HG03108 (cell line): Measurements from ENCODE around the gene LYPD3.

Experiments used
- ATAC-seq: cut with Tn5 transposase; IDR thresholded peaks from one replicate; pipeline ENCODE4 v1.9.1; 2021; ENCODE audit warnings: moderate library complexity; ENCODE audit not compliant: unreplicated experiment

Gene LYPD3

GRCh38 chr19:43435775-43436174, 29.6 kb downstream of the LYPD3 start:
- ATAC-seq: no peak

GRCh38 chr19:43433689-43434088, 31.7 kb downstream of the LYPD3 start:
- ATAC-seq: no peak

DNA sequence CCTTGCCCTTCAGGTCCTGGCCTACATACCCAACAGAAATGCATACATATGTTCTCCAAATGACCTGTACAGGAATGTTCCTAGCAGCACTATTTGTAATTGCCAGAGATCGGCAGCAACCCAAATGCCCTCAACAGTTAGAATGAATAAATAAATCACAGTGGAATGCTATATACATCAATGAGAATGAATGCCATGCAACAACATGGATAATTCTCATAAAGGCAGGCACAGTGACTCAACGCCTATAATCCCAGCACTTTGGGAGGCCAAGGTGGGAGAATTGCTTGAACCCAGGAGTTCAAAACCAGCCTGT, 32.1 kb downstream of the LYPD3 start:
- no peak for ATAC-seq

GRCh38 chr19:43430976-43431375, 34.4 kb downstream of the LYPD3 start:
- ATAC-seq: no peak

GRCh38 chr19:43430142-43430710, 35.2 kb downstream of the LYPD3 start:
- no peak for ATAC-seq

- ATAC-seq: no peak
Measured at GRCh38 chr19:43429395-43429794, 36.0 kb downstream of the LYPD3 start.

DNA sequence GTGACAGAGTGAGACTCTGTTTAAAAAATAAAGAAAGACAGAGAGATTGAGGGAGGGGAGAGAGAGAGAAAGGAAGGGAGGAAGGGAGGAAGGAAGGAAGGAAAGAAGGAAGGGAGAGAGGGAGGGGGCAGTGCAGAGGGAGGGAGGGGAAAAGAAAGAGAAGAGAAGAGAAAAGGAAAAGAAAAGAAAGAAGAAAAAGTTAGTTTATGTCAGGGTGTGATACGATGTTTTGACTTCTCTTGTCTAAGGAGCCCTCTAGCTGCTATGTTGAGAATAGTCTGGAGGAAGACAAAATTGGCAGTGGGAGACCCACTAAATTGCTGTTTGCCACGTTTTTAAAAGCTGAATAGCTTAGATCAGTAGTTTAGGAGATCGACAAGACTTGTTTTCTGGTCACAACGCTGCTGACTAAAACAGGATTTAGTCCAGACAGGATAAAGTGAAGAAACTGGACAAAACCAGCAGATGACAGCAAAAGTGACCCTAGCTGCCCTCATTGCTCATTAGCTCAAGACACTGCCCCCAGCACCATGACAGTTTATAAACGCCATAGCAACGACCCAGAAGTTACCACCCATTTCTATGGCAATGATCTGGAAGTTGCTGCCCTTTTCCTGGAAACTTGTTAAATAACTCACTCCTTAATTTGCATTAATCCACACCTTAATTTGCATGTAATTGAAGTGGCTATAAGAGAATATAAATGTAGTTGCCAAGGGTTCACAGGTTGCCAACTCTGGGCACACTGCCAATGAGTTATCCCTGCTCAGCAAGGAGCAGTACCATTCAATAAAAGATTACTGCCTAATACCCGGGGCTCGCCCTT, 39.6 kb downstream of the LYPD3 start:
- ATAC-seq: no peak

DNA sequence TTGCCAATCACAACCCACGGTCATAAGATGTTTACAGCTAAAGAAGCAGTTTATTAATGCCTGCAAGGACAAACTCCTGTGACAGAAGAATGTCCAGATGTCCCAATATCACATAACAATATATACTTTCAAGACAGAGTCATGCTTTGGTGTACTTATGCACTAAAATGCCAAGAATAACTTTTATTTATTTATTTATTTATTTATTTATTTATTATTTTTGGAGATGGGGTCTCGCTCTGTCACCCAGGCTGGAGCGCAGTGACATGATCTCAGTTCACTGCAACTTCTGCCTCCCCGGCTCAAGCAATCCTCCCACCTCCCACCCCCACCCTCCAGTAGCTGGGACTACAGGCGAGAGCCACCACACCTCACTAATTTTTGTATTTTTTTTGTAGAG, 41.6 kb downstream of the LYPD3 start:
- no peak for ATAC-seq

- ATAC-seq: no peak
Measured at GRCh38 chr19:43422689-43423066, 42.7 kb downstream of the LYPD3 start.

DNA sequence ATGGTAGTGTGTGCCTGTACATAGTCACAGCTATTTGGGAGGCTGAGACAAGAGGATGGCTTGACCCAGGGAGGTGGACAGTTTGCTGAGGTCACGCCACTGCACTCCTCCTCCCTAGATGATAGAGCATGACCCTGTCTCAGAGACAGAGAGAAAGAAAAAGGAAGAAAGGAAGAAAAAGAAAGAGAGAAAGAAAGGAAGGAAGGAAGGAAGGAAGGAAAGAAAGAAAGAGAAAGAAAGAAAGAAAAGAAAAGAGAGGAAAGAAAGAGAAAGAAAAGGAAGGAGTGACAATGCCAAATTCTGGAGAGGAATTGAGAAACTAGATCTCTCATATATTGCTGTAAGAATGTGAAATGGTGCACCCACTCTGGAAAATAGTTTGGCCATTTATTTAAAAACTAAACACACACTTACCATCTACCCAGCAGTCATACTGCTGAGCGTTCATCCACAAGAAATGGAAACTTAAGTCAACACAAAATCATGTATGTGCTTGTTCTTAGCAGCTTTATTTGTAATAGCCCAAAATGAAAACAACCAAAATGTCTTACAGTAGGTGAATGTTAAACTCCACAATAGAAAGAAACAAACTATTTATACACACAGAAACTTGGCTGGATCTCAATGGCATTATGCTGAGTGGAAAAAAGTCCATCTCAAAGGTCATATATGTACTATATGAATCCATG, 43.3 kb downstream of the LYPD3 start:
- ATAC-seq: no peak

- ATAC-seq: no peak
Measured at GRCh38 chr19:43420954-43421353, 44.5 kb downstream of the LYPD3 start.

DNA sequence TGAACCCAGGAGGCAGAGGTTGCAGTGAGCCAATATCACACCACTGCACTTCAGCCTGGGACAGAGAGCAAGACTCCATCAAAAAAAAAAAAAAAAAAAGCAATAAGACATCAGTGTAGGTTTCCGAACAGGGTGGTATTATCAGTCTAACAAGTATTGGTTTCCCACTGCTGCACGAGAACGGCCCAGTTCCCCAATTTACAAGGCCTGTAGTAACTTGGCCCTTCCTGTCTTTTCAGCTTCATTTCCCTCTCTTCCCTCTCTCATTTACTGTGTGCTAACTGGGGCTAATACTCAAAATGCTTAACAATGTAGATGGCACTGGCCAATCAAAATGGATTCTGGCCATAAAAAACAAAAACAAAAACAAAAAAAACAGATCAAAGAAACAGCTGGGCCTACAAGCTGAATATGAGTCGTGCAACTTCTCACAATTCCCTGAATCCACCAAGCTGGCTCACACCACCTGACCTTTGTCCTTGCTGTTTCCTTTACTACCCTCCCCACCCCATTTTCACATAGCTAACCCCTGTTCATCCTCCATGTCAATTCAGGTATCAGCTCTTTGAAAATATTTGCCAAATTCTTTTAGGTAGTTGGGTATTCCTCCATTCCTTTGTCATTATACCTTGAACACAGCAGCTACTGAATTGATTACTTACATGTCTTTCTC, 48.3 kb downstream of the LYPD3 start:
- no peak for ATAC-seq

- no peak for ATAC-seq
Measured at GRCh38 chr19:43414554-43414953, 50.9 kb downstream of the LYPD3 start, which contains the start of gene TEX101. Gene TEX101, plus strand, starts transcription at chr19:43414890. Its CDS starts 1,030 bp downstream, at chr19:43415920.

DNA sequence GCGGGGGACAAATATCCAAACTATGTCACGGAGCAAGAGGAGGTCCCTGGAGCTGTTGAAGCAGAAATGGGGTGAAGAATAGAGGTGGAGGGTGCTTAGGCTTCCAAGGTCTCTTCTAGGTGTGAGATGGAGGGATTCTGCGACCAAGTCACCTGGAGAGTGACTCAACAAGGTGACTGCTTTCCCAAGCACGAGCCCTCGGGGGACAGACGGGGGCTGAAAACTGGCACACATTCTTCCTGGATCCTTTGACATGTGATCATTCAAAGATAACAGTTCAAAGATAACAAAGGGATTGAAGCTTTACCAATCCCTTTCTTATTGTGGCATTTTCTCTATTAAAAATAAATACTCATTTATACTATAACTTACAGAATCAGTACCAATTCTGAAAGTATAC, 53.0 kb downstream of the LYPD3 start:
- no peak for ATAC-seq
